HG03442 (cell line): ENCODE measurements around the gene BAAT.
"Not testable (repeated sequence)": the region's sequence is repeated elsewhere in the genome, so short reads cannot be mapped to it uniquely, and the experiment has no call there.

ENCODE experiments used
- ATAC-seq: cut with Tn5 transposase; IDR thresholded peaks from one replicate; pipeline ENCODE4 v1.9.1; 2021; ENCODE audit warnings: mild to moderate bottlenecking, moderate library complexity; ENCODE audit not compliant: unreplicated experiment

Gene BAAT

DNA sequence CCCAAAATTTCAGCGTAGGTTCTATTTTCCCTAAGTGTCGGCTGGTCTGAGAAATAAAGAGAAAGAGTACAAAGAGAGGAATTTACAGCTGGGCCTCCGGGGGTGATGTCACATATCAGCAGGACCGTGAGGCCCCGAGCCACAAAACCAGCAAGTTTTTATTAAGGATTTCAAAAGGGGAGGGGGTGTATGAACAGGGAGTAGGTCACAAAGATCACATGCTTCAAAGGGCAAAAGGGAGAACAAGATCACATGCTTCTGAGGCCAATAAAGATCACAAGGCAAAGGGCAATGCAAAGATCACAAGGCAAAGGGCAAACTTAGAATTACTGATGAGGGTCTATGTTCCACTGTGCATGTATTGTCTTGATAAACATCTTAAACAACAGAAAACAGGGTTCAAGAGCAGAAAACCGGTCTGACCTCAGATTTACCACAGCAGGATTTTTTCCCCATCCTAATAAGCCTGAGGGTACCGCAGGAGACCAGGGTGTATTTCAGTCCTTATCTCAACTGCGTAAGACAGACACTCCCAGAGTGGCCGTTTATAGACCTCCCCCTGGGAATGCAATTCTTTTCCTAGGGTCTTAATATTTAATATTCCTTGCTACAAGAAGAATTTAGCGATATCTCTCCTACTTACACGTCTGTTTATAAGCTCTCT lies at the start of gene BAAT:
TSS of gene BAAT (minus strand) at position 134 of the 664 bp plus-strand sequence. CDS start 13,602 bp downstream, outside the sequence.
- ATAC-seq: not testable (repeated sequence)

DNA sequence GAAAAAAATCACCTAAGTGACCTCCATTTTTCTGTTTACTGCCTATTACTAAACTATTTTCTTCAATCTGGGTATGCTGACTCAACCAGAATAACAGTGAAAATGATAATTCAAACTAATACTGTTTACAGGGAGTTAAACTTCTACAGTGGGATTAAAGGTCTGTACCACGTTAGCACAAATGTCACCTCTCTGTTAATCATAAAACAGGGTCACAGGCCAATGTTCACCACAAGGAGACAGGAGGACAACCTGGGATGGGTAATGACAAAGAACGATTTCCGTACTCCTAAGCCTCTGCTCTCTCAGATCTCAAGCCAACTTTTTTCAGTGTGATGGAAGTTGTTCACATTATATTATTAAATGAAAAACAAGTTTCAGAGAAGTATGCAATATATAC lies 48.4 kb upstream of the BAAT start:
- ATAC-seq: no peak

DNA sequence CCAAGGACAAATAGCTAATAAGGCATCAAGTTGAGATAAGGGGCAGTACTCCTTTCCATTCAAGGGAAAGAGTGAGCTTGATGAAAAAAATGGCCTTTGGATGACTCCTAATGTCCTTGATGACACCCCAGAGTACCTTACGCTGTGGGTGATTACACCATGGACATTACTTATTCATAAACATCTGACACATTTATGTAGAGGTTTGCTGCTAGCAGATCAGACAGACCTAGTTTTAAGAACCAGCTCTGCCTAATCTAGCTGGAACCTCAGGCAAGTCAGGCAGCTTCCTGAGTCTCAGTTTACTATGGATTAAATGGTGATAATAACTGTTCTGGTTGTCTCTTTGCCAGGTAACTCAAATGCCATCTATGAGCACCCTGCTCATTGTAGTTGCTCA lies 47.9 kb upstream of the BAAT start:
- no peak for ATAC-seq

DNA sequence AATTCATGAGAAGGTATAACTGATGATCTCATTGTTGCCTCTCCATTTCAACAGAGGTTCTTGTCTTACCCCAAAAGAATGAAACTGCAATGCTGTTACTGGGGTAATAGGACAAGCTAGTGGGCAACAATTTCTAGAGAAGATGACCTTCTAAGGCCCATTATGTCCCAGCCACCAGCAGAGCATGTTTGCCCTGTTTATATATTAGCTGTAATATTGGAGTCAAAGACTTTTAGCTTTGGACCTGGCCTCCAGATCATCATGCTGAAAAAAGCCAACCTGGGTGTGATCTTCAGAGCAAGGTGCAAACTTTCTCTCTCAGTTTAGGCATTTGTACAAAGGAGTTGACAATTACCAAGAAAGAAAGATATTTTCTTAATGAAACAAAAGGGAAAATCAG lies 47.4 kb upstream of the BAAT start:
- ATAC-seq: no peak

DNA sequence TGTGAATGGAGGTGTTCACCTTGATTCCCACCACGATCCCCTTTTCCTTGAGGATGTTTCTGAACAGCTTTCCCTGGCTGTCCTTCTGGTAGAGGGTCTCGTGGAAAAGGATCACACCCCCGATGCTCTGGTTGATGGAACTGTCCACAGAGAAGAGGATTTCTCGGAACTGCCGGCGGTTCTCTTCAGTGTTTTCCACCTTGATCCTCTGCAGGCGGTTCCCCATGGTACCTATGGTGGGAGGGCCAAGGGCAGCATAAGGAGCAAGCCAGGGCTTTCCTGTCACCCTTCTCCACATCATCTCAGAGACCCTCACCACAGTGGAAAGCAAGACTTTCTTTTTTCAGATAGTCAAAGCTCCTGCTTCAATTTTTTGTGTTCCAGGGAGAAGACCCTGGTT lies 44.9 kb upstream of the BAAT start:
- ATAC-seq: no peak

DNA sequence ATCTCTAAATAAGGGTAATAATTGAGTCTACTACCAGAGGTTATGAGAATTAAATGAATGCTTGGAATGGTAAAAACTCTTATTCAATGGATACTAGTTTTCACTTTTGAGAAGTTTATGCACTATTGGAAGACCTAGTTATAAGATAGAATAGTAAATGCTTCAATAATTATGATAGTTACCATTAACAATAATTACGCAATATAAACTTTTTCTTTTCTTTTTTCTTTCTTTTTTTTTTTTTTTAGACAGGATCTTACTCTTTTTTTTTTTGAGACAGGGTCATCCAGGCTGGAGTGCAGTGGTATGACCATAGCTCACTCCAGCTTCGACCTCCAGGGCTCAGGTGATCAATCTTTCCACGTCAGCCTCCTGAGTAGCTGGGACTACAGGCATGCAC lies 44.1 kb upstream of the BAAT start:
- no peak for ATAC-seq

DNA sequence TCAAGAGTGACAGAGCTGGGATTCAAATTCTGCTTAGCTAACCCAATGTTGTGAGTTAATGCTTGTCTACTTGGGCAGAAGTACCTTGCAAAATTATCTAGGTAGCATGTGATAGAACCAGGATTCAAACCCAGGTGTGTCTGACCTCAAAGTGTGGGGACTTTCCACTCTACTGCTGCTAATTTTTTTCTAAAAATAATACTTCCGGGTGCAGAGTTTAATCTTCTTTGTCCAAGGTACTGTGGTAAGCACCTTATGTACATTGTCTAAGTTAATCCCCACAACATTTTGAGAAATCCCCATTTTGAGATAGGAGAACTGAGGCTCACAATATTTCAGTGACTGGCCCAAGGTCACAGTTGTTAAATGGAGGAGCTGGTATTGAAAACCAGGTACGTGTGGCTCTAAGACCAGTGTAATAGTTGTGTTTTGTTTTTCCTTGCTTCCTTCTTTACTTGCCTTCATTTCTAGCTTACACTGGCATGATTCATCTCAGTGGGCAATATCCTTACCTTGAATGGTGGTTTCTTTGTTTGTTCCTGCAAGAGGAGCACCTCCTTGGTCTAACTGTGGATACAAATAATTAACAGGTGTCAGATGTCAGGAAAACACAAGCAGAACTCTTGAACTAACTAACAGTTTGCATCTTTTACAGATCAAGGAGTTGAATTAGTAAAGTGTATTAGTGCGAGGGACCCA lies 43.3 kb upstream of the BAAT start:
- ATAC-seq: peak; percentile 65

DNA sequence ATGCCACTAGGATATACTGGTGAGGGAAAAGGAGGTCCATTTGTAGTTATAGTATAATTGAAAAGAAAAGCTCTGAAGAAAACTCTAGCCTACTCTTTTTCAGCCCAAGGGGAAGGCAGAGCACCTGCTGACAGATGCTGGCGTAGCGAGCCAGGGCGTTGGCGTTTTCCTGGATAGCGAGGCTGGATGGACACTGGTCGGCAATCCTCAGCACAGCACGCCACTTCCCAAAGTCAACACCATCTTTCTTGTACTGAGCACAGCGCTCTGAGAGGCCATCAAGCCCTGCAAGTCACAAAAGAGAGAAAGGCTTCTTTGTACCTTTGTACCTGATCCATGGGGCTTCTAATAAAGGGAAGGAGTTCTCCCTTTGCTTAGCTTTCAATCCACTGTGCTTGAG lies 42.6 kb upstream of the BAAT start:
- ATAC-seq: no peak

DNA sequence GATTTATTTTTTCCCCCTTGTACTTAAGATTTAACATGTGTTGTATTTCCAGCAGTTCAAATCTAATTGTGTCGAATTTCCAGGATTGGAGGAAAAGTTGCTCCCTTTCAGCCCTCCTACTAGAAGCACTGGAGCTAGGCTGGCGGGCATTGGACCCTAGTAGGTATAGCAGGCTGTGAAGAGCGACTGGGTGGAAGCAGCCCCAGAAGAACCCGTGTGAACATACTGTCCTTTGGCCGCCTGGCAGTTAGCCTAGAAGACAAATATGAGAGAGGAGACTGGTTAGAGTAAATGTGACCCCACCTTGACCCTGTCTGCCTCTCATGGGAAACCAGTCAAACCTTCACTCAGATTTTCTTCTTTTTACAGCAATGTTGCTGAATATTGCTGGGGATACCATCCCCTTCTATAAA lies 36.9 kb upstream of the BAAT start:
- ATAC-seq: no peak

DNA sequence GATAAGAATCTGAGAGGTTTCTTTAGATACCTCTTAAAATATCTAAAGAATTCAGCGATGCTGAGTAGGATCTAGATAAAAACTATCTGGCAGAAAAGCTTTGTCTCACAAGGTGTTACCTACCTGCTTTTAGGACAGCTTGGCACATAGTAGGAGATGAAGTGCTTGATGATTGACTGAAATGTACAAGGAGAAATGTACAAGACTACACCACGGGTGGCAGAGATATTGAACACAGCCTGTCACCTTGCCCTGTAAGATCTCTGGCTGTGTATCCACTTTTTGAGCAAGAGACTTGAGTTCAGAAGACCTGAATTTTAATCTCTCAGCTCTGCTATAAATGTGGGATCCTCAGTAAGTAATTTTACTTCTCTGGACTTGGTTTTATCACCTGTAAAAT lies 35.1 kb upstream of the BAAT start:
- no peak for ATAC-seq

DNA sequence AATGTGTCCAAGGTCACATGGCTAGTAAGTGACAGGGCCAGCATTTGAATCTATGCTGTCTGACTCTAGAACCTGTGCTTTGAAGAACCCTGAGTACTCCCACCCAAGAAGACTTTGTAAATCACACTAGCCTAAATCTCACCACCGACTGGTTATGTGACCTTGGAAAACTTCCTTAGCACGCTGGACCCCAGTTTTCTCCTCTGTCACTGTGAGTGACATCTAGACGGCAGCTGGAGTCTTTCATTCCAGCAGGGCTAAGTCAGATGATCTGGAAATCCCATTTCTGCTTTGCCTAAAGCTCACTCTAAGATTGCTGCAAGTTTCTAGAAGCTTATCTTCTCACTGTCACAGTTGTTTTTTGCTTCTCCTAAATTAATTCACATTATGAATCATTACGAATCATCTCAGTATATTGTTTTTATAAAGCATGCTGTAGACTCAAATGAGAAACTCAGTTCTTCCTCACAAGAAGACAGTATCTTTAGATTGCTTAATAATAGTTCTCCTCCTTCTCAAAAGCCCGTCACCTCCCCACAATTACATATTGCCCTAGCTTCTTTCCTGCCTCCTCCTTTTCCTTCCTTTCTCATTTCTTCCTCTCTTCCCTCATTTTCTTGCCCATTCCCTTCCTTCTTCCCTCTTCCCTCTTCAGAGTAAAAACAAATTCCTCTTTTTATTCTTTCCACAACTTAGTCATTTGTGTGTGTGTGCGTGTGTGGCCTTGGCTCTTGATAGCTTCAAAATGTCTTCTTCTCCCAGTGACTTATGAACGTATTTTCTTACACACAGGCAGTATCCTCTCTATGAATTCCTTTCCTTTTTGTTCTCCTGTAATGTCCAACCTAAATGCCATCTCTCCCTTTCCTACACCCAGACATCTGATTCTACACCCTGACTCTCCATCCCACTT lies 34.0 kb upstream of the BAAT start:
- ATAC-seq: no peak

DNA sequence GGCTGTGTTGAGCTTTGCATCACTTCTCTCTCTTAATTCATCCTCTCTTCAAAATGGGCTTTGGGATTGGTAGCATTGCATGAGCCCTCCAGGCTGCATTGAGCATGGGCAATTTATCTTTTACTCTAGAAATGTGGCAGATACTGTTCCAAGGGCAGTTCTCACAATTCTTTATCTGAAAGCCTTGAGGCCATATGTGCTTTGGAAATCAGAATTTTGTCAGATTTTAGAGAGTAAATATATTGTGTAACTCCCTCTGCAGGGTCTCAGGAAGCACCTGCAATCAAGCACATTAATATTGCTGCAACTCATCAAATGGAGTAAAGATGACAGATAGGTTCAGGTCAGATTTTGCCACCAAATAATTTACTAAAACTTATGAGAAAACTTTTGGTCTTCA lies 33.2 kb upstream of the BAAT start:
- no peak for ATAC-seq

DNA sequence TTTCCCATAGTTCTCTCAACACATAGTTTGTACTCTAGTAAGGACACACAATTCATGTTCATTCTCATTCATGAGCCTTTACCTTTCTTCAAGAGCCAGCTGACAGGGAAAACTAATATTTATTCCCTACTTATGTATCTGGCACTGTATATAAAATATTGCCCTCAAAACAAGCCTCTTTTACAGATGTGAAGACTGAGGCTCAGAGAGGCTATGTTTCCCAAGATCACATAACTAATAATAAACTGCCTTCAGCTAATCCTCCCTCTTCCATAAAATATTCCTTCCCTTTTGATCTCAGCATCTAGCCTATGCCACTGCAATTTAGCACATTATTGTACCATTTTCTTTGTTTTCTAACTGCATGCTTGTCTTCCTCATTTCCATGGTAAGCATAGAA lies 32.6 kb upstream of the BAAT start:
- ATAC-seq: no peak

DNA sequence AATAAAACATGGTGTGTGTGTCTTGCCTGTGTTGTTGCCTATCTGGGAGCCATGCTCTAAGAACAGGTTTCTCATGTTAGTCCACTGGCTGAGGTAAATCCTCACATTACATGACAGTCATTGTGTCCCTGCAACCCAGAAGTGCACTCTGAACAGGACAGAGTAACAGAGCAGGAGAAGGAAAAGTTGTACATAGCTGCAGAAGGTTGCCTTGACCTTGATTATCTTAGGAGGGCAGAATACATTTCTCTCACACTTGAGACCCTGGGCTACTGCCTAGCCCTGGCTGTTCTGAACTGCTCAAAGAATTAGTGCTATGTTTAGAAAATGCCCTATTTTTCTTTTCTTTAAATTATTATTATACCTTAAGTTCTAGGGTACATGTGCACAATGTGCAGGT lies 30.8 kb upstream of the BAAT start:
- no peak for ATAC-seq

DNA sequence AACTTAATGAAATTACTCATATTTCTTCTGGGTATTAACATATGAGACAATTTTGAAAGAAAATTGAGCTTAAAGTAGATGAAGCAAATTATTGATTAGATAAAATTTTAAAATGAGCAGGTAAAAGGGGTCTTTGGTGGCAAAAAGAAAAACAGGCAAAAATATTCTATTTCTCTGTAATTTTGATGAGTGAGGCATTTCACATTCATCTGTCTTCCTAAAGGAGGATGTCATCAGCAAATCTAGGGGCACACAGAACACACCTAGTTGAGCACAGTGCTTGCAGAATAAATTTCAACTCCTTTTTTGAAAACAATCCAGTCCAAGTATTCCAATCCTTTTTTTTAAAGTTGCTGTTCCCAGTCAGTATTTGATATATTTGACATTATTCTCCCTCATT lies 30.0 kb upstream of the BAAT start:
- ATAC-seq: no peak

DNA sequence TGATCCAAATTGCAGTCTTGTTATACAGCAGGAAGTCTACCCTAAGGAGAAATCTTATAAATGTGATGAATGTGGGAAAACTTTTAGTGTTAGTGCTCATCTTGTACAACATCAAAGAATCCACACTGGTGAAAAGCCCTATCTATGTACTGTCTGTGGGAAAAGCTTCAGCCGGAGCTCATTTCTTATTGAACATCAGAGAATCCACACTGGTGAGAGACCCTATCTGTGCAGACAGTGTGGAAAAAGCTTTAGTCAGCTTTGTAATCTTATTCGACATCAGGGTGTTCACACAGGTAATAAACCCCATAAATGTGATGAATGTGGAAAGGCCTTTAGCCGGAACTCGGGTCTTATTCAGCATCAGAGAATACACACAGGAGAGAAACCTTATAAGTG lies 24.3 kb upstream of the BAAT start:
- no peak for ATAC-seq

DNA sequence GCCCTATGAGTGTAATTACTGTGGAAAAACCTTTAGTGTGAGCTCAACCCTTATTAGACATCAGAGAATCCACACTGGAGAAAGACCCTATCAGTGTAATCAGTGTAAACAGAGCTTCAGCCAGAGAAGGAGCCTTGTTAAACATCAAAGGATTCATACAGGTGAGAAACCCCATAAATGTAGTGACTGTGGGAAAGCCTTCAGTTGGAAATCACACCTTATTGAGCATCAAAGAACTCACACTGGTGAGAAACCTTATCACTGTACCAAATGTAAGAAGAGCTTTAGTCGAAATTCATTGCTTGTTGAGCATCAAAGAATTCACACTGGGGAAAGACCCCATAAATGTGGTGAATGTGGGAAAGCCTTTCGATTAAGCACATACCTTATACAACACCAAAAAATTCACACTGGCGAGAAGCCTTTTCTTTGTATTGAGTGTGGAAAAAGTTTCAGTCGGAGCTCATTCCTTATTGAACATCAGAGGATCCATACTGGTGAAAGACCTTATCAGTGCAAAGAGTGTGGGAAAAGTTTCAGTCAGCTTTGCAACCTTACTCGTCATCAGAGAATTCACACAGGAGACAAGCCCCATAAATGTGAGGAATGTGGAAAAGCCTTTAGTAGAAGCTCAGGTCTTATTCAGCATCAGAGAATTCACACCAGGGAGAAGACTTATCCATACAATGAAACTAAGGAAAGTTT lies 23.7 kb upstream of the BAAT start:
- no peak for ATAC-seq

DNA sequence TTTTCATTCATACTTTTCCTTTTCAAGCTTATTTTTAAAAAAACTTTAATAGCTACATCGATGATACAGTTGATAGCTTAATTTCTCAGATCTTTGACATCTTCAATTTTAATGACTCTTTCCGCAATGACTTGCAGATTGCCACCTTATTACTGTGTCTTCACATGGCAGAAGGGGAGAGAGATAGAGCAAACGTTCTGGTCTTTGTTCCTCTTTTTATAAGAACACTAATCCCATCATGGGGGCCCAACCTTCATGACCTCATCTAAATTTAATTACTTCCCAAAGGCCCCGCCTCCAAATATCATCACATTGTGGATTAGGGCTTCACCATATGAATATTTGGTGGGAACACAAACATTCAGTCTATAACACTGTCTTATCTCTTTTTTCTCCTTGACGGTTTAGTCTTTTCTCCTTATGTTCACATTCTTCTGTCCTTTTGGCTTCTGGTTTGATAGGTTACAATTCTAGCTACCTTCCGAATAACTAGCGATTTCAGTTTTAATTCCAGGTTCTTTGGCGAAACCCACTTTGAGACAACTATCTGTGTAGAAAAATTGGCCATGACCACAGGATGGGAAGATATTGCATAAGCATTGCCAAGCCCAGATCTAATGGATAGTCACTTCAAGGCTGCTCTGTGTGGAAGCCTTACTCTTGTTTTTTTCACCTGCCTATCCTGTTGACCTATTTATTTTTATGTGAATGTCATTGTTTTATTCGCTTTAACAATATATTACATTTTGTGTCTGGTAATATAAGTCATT lies 18.9 kb upstream of the BAAT start:
- ATAC-seq: no peak

DNA sequence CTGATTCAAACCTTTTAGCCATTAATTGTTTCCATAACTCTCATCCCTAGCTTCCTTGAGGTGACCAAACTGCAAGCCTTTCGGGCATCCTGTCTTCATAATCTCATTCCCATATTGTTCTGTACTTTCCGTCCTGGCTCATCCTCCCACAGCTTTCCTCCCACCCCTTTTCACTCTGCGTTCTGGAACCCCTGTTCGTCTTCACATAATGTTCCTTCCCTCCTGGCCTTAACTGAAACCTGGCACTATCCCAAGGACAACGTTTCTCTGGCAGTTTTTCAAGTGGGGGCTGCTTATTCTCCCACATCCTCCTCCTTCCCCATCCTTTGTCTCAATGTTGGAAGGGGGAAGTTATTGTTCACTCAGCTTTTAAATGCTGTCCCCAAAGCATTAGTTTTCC lies 15.3 kb upstream of the BAAT start:
- no peak for ATAC-seq

DNA sequence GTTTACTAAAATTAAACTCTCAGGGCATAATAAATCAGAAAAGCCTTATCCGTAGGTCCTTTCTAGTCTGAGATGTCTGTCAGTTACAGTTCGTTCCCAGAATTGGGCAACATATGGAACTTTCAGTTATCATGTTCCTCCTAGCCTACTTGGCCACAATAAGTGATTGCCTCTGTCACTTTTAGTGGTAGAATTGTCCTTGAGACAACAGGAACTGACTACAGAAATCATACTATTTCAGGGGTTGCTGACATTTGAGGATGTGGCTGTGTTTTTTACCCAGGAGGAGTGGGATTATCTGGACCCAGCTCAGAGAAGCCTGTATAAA lies 14.8 kb upstream of the BAAT start:
- no peak for ATAC-seq
